ENCODE results near the gene HOXB1. TPM values are rescaled to one million over a fixed set of nuclear protein-coding genes. Genes with fewer than 3 reads are reported as not detected.

HOXB1 gene
- total and polyA plus RNA-seq, 2 donors (not counting 3 experiments of a cell fraction or from before 2014, with no cell fraction given) = not detected

DNA sequence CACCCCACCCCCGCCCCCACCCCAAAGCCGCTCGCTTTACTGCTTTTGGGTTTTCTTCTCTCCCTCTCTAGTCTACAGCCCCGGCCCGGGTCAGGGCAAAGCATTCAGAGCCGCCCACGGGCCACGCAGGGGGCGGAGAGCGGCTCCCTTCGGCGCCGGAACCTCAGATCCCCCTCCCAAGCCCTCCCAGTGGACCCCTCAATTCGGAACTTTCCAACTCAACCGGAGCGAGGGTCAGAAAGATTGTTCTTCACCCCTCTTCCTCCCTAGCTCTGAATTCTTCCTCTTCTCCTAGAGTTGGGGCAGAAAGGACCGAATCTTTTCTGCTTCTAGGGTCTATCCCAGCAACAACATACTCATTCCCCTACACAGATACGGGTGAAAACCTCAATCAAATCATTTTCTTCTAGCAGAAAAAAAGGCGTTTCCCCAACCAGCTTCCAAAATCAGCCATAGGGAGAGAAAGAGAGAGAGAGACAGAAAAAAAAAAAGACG is 13.1 kb upstream of the HOXB1 start:
- H3K9ac ChIP-seq (replicated peaks; ENCODE audit: extremely low read depth, insufficient read depth, low read length) = peak overlapping the region; percentile 91
- peaks cover 46% of the 10 kb centered on the region for H3K4me1 ChIP-seq (ENCODE audit: control insufficient read depth, extremely low read depth, insufficient read depth, low read length)
- H2AFZ ChIP-seq (ENCODE audit: low read depth, low read length) = no peak overlapping the region
- no peaks in the 10 kb centered on the region for H3K9me1 ChIP-seq (replicated peaks; ENCODE audit: control insufficient read depth, extremely low read depth, insufficient read depth, low read length)
- TF ChIP-seq, protein P1, sequence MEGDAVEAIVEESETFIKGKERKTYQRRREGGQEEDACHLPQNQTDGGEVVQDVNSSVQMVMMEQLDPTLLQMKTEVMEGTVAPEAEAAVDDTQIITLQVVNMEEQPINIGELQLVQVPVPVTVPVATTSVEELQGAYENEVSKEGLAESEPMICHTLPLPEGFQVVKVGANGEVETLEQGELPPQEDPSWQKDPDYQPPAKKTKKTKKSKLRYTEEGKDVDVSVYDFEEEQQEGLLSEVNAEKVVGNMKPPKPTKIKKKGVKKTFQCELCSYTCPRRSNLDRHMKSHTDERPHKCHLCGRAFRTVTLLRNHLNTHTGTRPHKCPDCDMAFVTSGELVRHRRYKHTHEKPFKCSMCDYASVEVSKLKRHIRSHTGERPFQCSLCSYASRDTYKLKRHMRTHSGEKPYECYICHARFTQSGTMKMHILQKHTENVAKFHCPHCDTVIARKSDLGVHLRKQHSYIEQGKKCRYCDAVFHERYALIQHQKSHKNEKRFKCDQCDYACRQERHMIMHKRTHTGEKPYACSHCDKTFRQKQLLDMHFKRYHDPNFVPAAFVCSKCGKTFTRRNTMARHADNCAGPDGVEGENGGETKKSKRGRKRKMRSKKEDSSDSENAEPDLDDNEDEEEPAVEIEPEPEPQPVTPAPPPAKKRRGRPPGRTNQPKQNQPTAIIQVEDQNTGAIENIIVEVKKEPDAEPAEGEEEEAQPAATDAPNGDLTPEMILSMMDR (IDR thresholded peaks at IDR 0.05; ENCODE audit: extremely low read depth in 1 of 2, insufficient read depth in 1 of 2, low read depth in 1 of 2, low read length in 2 of 2) = no peak
- TF ChIP-seq, protein P2, sequence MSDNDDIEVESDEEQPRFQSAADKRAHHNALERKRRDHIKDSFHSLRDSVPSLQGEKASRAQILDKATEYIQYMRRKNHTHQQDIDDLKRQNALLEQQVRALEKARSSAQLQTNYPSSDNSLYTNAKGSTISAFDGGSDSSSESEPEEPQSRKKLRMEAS (IDR thresholded peaks at IDR 0.05; ENCODE audit: insufficient read depth, insufficient read length) = no peak
- no peak for TF ChIP-seq GATA2 (IDR thresholded peaks at IDR 0.05; ENCODE audit: insufficient read depth, insufficient read length, low read depth, low read length)
- no peak for TF ChIP-seq FOS (IDR thresholded peaks at IDR 0.05; ENCODE audit: borderline replicate concordance, insufficient read depth, low read length)
- TF ChIP-seq POLR2A (IDR thresholded peaks at IDR 0.05; ENCODE audit: low read depth, low read length) = no peak
- no peak for TF ChIP-seq JUN (IDR thresholded peaks at IDR 0.05; ENCODE audit: borderline replicate concordance, insufficient read depth, insufficient read length, low read depth)
- TF ChIP-seq EZH2 (IDR thresholded peaks at IDR 0.05; ENCODE audit: borderline replicate concordance, low read depth, low read length, severe bottlenecking) = no peak
- no peak for TF ChIP-seq MYC (IDR thresholded peaks at IDR 0.05; ENCODE audit: low read depth, low read length)
- no peak for TF ChIP-seq POLR2AphosphoS5 (IDR thresholded peaks at IDR 0.05; ENCODE audit: insufficient read depth, low read depth, low read length)
- ChIA-PET CTCF (interaction anchor here (1.0 to 1.9 kb wide), 4 partner anchors 11 to 328 kb away, joined by 4 to 6 read pairs (median 4); no protein-coding TSS in a partner anchor), POLR2A (no interaction called here)
- H3K27ac ChIP-seq (ENCODE audit: insufficient read depth, low read depth, low read length) = peak overlapping the region; percentile 77
- intact Hi-C loops (cut with micrococcal nuclease) (loop anchor here (1.0 to 2.0 kb wide), 4 partner anchors 25 to 51 kb away; no protein-coding TSS in a partner anchor), dilution Hi-C loops (cut with MboI; ENCODE audit: extremely low pct_ligation_motif_present, low sequenced_read_pairs) (no loop called here)
- DNase-seq (ENCODE audit: low read depth, low spot score) (no peak), FAIRE-seq (no peak)
- no peaks in the 10 kb centered on the region for H4K20me1 ChIP-seq (replicated peaks; ENCODE audit: control insufficient read depth, extremely low read depth, insufficient read depth, low read length)
- no peaks in the 10 kb centered on the region for H3K9me3 ChIP-seq (replicated peaks; ENCODE audit: control insufficient read depth, insufficient read depth, low read length)
- peak overlapping the region; percentile 88 to 99 (median 97) for H3K4me3 ChIP-seq (replicated peaks in 1 of 3; ENCODE audit: insufficient read depth in 1 of 3, low read depth in 1 of 3, low read length in 3 of 3)
- H3K36me3 ChIP-seq (ENCODE audit: control insufficient read depth in 2 of 2, extremely low read depth in 1 of 2, insufficient read depth in 2 of 2, low read length in 2 of 2) = no peaks in the 10 kb centered on the region
- no peaks in the 10 kb centered on the region for H3K27me3 ChIP-seq (ENCODE audit: control insufficient read depth in 2 of 2, insufficient read depth in 2 of 2, low read length in 2 of 2)
- BruUV-seq (replicated peaks) = no TSS peak
- H3K4me2 ChIP-seq (ENCODE audit: insufficient read depth, low read length) = peak overlapping the region; percentile 72
- H3K79me2 ChIP-seq (ENCODE audit: control insufficient read depth, insufficient read depth, low read length) = peaks cover 54% of the 10 kb centered on the region
